IMR-90 (cell line): Measurements from ENCODE around the gene KLK1. TPM values are rescaled to one million over a fixed set of nuclear protein-coding genes. Genes with fewer than 3 reads are reported as not detected.
A peak's percentile ranks its signal among the peaks of the same experiment; 100 is the strongest.

Experiments used
- ATAC-seq: fragments of 200-7000 bp; cut with Tn5 transposase; 2 replicates; pipeline ENCODE4 v1.9.1; 2020; ENCODE audit warnings: low read depth, mild to moderate bottlenecking, moderate library complexity
- BruUV-seq: library from RNA; stranded (reverse); fragments of 400-500 nt; replicated peaks from 2 replicates; lab custom pipeline; 2021; lab: Mats Ljungman, UMichigan
- CTCF ChIA-PET: fragments of 300-600 bp; formaldehyde crosslinking; extraction: SDS; loops from one replicate; lab custom pipeline; 2021; ENCODE audit warnings: antibody characterized with exemption; lab: Yijun Ruan, JAX
- POLR2A ChIA-PET: fragments of 300-600 bp; sonication (Branson Sonifier 250); formaldehyde crosslinking; loops from one replicate; lab custom pipeline; 2022; ENCODE audit warnings: antibody characterized with exemption; ENCODE audit not compliant: unreplicated experiment; lab: Charles Lee
- DNase-seq: peaks from one replicate; pipeline ENCODE4 v3.0.0; 2013
- H2AFZ ChIP-seq: replicated peaks from 2 replicates; pipeline ENCODE3; 2013; ENCODE audit warnings: low read length, mild to moderate bottlenecking; ENCODE audit not compliant: poor library complexity
- H2AK5ac ChIP-seq: 2 replicates; pipeline ENCODE4 v1.6.1; 2013; ENCODE audit warnings: low read depth, low read length, inconsistent platforms
- H2AK9ac ChIP-seq: replicated peaks from 2 replicates; pipeline ENCODE3; 2013; ENCODE audit warnings: mild to moderate bottlenecking, low read depth, low read length, moderate library complexity; ENCODE audit not compliant: poor library complexity
- H2BK120ac ChIP-seq: 2 replicates; pipeline ENCODE4 v1.6.1; 2013; ENCODE audit warnings: low read depth, low read length, inconsistent platforms
- H2BK15ac ChIP-seq: 3 replicates; pipeline ENCODE4 v1.6.1; 2013; ENCODE audit warnings: low read depth, low read length, inconsistent platforms
- H2BK20ac ChIP-seq: 2 replicates; pipeline ENCODE4 v1.6.1; 2013; ENCODE audit warnings: low read depth, mild to moderate bottlenecking, inconsistent platforms, low read length, moderate library complexity
- H2BK5ac ChIP-seq: 2 replicates; pipeline ENCODE4 v1.6.1; 2013; ENCODE audit warnings: mild to moderate bottlenecking, low read depth, low read length, inconsistent platforms; ENCODE audit not compliant: poor library complexity, severe bottlenecking
- H3K14ac ChIP-seq: replicated peaks from 2 replicates; pipeline ENCODE4 v1.6.1; 2013; ENCODE audit warnings: low read depth, low read length, inconsistent platforms
- H3K18ac ChIP-seq: 2 replicates; pipeline ENCODE4 v1.6.1; 2013; ENCODE audit warnings: low read depth, low read length, control low read depth
- H3K23ac ChIP-seq: 2 replicates; pipeline ENCODE4 v1.6.1; 2013; ENCODE audit warnings: low read depth, low read length, inconsistent platforms
- H3K27ac ChIP-seq: 2 replicates; pipeline ENCODE4 v1.5.1; 2013; ENCODE audit warnings: mild to moderate bottlenecking, control low read depth, low read length; ENCODE audit not compliant: insufficient read depth
- H3K27me3 ChIP-seq: 2 replicates; pipeline ENCODE4 v1.6.1; 2013; ENCODE audit warnings: low read length; ENCODE audit not compliant: control insufficient read depth, insufficient read depth
- H3K36me3 ChIP-seq: 2 replicates; pipeline ENCODE4 v1.6.1; 2013; ENCODE audit warnings: low read length, mixed read lengths; ENCODE audit not compliant: control insufficient read depth, insufficient read depth
- H3K4ac ChIP-seq: 2 replicates; pipeline ENCODE4 v1.6.1; 2013; ENCODE audit warnings: low read depth, low read length, inconsistent platforms
- H3K4me1 ChIP-seq: 2 replicates; pipeline ENCODE4 v1.6.1; 2013; ENCODE audit warnings: low read length, mixed read lengths; ENCODE audit not compliant: control insufficient read depth, insufficient read depth
- H3K4me2 ChIP-seq: 2 replicates; pipeline ENCODE4 v1.6.1; 2013; ENCODE audit warnings: low read depth, mild to moderate bottlenecking, control low read depth, low read length, moderate library complexity
- H3K4me3 ChIP-seq: 2 replicates; pipeline ENCODE4 v1.5.1; 2013; ENCODE audit warnings: low read depth, mild to moderate bottlenecking, control low read depth, low read length, moderate library complexity; ENCODE audit not compliant: insufficient read depth
- H3K56ac ChIP-seq: 2 replicates; pipeline ENCODE4 v1.6.1; 2013; ENCODE audit warnings: low read length, inconsistent platforms; ENCODE audit not compliant: insufficient read depth; ENCODE audit errors: extremely low read depth
- H3K79me1 ChIP-seq, 2 experiments: 2 replicates each; pipeline ENCODE4 v1.6.1; 2013; ENCODE audit warnings: low read length in 2 of 2, inconsistent platforms in 1 of 2, low read depth in 1 of 2
- H3K9ac ChIP-seq: 2 replicates; pipeline ENCODE4 v1.6.1; 2013; ENCODE audit warnings: low read depth, low read length, control low read depth
- H3K9me1 ChIP-seq: 2 replicates; pipeline ENCODE4 v1.6.1; 2013; ENCODE audit warnings: low read length, inconsistent platforms; ENCODE audit not compliant: insufficient read depth
- H3K9me3 ChIP-seq: 2 replicates; pipeline ENCODE4 v1.6.1; 2013; ENCODE audit warnings: low read length; ENCODE audit not compliant: control insufficient read depth, insufficient read depth
- H4K20me1 ChIP-seq: 2 replicates; pipeline ENCODE4 v1.6.1; 2013; ENCODE audit warnings: low read length, inconsistent platforms; ENCODE audit not compliant: insufficient read depth
- H4K5ac ChIP-seq: 2 replicates; pipeline ENCODE4 v1.6.1; 2013; ENCODE audit warnings: mild to moderate bottlenecking, low read depth, low read length, control low read depth
- H4K8ac ChIP-seq, 2 experiments: 2 replicates each; pipeline ENCODE4 v1.6.1; 2013; ENCODE audit warnings: low read depth in 2 of 2, low read length in 2 of 2, control low read depth in 1 of 2, inconsistent platforms in 1 of 2
- H4K91ac ChIP-seq: 2 replicates; pipeline ENCODE4 v1.6.1; 2013; ENCODE audit warnings: low read depth, low read length, inconsistent platforms; ENCODE audit not compliant: insufficient read depth
- RFX5 ChIP-seq: IDR thresholded peaks from 2 replicates; pipeline ENCODE4 v1.8.0; 2012; ENCODE audit warnings: low read depth, mild to moderate bottlenecking, low read length, moderate library complexity
- WGBS, 2 experiments: methylation state at CpG; one replicate each; pipeline versions ENCODE4 v1.1.5 to v1.1.7; 2013; ENCODE audit warnings: missing lambda C conversion rate in 2 of 2; ENCODE audit not compliant: insufficient read length in 1 of 2; ENCODE audit errors: extremely low coverage in 2 of 2; 5-methylcytosine and 5-hydroxymethylcytosine counted together
- dilution Hi-C: fragments of 300-500 bp; cut with HindIII; formaldehyde crosslinking; loops from one replicate; pipeline ENCODE4 v1.14.3; 2018; ENCODE audit warnings: low sequenced_read_pairs; ENCODE audit not compliant: unreplicated experiment
- in situ Hi-C: fragments of 300-500 bp; cut with MboI; formaldehyde crosslinking; loops from 3 replicates; pipeline ENCODE4 v1.14.3; 2019; ENCODE audit warnings: low sequenced_read_pairs, inconsistent platforms, mixed read lengths
- intact Hi-C: fragments of 100-400 bp; cut with micrococcal nuclease; formaldehyde crosslinking; loops from 2 replicates; pipeline ENCODE4 v1.10.0; 2022
- polyA plus RNA-seq, 3 experiments: library from polyadenylated mRNA; depleted of rRNA; stranded (reverse); fragments of >200 nt; gene quantifications; 2 replicates each; pipeline ENCODE4 v1.2.3, GENCODE V29; 2012; ENCODE audit warnings: low replicate concordance in 1 of 3
- total RNA-seq: library from RNA; depleted of rRNA; stranded (reverse); fragments of >200 nt; gene quantifications from 2 replicates; pipeline ENCODE4 v1.2.3, GENCODE V29; 2012
- TF ChIP-seq, protein P1 (sequence below): fragments of 150-350 bp; IDR thresholded peaks from 2 replicates; pipeline ENCODE4 v1.6.1; 2016; ENCODE audit warnings: low read depth, mild to moderate bottlenecking, low read length, moderate library complexity, borderline replicate concordance
- TF ChIP-seq, protein P2 (sequence below): fragments of 150-350 bp; IDR thresholded peaks from 2 replicates; pipeline ENCODE4 v1.6.1; 2017; ENCODE audit warnings: mild to moderate bottlenecking, antibody characterized with exemption, low read length, low read depth

Gene KLK1
- total and polyA plus RNA-seq, 2 of the 4 experiments (the other 2 are of a cell fraction): not detected

DNA sequence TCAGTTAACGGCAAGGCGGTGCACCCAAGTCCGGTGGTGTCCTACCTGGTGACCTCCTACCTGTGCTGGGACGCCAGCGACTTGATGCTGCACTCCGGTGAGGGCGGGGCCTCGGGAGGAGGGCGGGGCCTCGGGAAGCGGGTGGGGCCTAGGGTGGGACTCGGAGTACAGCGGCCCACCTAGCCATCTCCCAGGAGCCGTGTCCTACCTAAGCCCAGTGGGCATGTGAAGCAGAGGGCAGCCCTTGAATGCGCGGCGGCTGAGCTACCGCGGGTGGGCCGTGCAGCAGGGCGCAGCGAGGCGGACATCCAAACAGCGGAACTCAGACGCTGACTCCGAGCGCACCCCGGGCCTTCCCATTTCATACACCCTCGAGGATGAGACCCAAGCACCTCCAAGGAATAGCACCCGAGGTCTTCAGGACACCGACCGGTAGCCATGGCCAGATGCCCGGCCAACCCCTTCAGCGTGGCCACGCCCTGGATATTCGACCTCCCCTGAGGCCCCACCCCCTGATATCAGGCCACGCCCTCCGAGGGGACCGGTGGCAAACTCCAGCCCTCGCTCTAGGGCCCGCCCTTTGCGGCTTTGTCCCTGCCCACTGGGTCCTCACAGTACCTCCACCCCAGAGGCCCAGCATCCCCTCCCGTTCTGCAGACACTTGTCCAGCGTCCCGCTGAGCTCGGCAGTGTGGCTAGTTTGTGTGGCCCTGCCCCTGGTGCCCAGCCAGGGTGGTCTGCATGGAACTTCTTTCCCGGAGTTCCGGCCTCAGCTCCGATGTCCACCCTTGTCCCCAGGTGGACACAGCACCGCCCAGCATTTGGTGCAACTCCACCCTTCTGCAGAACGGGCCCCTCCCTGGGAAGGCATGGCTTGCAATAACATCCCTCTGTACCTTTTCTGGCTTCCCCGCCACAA lies 5.4 kb downstream of the KLK1 start (continued):
- no peak for TF ChIP-seq RFX5

DNA sequence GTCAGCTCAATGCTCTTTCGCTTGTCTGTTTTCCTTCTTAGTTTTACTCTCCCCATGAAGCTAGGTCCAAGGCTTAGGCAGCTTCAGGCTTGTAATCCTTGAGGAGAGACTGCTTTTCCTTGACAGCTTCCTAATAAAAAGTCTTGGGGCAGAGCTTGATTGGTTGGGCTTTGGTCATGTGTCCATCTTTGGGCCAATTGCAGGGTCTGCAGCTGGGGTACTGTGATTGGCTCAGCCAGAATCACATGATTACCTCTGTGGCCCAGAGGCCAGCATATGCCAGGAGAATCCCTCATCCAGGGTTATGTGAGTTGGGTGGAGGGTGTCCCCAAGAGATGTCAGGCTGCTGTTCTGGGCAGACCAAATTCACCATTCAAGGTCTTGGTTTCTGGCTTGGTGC lies 8.1 kb downstream of the KLK1 start:
- DNase-seq: no peak
- H3K4me1 ChIP-seq: no peaks in the 10 kb centered on the region
- no peak overlapping the region for H4K91ac ChIP-seq
- intact Hi-C loops: no loop called here
- H2AFZ ChIP-seq: no peak overlapping the region
- no peak overlapping the region for H4K8ac ChIP-seq
- no peak overlapping the region for H2AK5ac ChIP-seq
- no peak overlapping the region for H4K5ac ChIP-seq
- H3K27ac ChIP-seq: no peak overlapping the region
- H3K79me1 ChIP-seq: no peaks in the 10 kb centered on the region
- ChIA-PET POLR2A (no interaction called here), CTCF (no interaction called here)
- H3K4me2 ChIP-seq: no peak overlapping the region
- no TSS peak for BruUV-seq
- H3K23ac ChIP-seq: no peak overlapping the region
- no peak overlapping the region for H2BK20ac ChIP-seq
- H3K14ac ChIP-seq: no peak overlapping the region
- TF ChIP-seq, protein P1, sequence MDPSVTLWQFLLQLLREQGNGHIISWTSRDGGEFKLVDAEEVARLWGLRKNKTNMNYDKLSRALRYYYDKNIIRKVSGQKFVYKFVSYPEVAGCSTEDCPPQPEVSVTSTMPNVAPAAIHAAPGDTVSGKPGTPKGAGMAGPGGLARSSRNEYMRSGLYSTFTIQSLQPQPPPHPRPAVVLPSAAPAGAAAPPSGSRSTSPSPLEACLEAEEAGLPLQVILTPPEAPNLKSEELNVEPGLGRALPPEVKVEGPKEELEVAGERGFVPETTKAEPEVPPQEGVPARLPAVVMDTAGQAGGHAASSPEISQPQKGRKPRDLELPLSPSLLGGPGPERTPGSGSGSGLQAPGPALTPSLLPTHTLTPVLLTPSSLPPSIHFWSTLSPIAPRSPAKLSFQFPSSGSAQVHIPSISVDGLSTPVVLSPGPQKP: no peak
- TF ChIP-seq, protein P2, sequence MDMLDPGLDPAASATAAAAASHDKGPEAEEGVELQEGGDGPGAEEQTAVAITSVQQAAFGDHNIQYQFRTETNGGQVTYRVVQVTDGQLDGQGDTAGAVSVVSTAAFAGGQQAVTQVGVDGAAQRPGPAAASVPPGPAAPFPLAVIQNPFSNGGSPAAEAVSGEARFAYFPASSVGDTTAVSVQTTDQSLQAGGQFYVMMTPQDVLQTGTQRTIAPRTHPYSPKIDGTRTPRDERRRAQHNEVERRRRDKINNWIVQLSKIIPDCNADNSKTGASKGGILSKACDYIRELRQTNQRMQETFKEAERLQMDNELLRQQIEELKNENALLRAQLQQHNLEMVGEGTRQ: peak; percentile 43; the same call in 1 of the 2 replicates
- no peaks in the 10 kb centered on the region for H3K9me1 ChIP-seq
- WGBS, 2 experiments: 100% methylated on average over 1 of the region's 1 CpG; no CpG with 5 or more reads in 1 of the 2 experiments
- no peaks in the 10 kb centered on the region for H3K9me3 ChIP-seq
- no peak overlapping the region for H3K9ac ChIP-seq
- H3K4ac ChIP-seq: no peak overlapping the region
- no peak overlapping the region for H3K4me3 ChIP-seq
- peaks cover 31% of the 10 kb centered on the region for H3K27me3 ChIP-seq
- no peak overlapping the region for H3K18ac ChIP-seq
- H2BK5ac ChIP-seq: no peak overlapping the region
- H3K36me3 ChIP-seq: no peaks in the 10 kb centered on the region
- dilution Hi-C loops: no loop called here
- no peak overlapping the region for H2BK15ac ChIP-seq
- in situ Hi-C loops: no loop called here
- H3K56ac ChIP-seq: no peak overlapping the region
- H2BK120ac ChIP-seq: no peak overlapping the region
- no peak overlapping the region for H2AK9ac ChIP-seq
- no peaks in the 10 kb centered on the region for H4K20me1 ChIP-seq
- ATAC-seq: no peak
